RCC 7860 (cell line): ENCODE data around the gene NTM.

Source experiments
- DNase-seq: peaks from one replicate; pipeline ENCODE4 v3.0.0-alpha.2; 2015; ENCODE audit warnings: low spot score
- FAIRE-seq: peaks from 2 replicates; lab custom pipeline; 2012; peaks lifted over from hg19 to GRCh38; lab: Jason Lieb, UNC

The NTM gene

DNA sequence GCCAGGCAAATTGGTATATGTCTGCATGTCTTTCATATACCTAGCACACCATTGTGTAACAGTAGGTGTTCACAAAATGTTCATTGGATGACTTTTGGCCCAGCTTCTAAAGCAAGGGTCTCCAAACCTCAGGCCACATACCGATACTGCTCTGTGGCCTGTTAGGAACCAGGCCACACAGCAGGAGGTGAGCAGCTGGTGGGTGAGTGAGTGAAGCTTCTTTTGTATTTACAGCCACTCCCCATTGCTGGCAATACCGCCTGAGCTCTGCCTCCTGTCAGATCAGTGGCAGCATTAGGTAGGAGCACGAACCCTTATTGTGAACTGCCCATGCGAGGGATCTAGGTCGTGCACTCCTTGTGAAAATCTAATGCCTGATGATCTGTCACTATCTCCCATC, 836.6 kb downstream of the NTM start:
- FAIRE-seq (no peak), DNase-seq (no peak)

DNA sequence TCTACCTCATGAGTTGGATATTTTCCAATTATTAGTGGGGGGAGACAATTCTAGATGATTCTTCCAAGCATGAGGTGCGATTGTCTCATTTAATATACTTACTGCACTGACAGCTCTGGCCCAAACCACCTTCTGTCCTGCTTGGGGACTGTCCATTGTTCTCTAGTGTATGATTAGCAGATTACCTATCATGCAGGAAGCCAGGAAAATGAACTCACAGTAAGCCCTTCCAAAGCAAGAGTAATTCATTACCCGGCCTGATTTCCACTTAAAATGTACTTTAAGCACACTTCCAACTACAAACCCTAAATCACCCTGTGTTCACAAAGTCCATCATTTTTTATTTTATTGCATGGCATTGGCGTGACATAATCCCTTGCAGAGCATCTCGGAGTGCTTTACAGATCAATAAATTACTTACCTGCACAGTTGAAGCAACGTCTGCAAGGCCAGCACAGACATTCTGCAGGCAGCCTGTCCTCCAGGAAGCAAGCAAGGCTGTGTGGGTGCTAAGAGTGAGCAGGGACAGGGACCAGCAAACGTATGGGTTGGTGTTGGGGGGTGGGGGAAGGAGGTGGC, 838.2 kb downstream of the NTM start:
- FAIRE-seq = no peak
- no peak for DNase-seq

DNA sequence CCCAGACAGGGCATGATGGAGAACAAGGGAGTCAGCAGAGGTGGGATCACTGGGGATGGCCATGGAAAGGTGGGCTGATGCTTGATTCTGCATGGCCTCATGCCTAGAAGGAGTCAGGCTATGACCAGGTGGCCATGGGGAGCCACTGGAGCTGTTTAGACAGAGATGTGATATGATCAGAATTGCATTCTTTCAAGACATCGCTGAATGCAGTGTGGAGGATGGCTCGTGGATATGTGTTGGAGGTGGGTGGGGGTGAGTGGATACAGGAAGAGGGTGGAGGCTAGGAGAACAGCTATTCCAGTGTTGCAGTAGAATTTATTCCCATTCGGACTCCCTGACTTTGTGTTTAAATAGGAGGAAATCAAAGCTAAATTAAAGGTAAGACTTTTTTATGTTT, 841.1 kb downstream of the NTM start:
- DNase-seq = no peak
- FAIRE-seq = no peak

DNA sequence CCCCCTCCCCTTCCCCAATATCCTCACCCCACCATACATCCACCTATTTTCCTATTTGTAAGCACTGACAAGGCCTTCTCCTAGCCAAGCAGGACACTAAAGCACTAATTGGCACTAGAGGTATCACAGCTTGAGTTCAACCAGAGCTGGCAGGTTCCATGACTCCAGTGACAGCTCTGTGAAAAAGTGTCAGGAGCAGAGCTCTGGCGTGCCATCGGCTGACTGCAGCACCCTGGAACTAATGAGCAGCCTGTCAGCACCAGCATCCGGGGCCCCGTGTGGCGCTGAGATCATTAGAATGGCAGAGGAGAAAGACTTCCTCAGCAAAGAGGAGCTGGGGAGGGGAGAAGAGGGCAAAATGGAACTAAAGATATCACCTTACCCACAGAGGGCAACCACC, 847.4 kb downstream of the NTM start:
- no peak for FAIRE-seq
- DNase-seq = no peak

DNA sequence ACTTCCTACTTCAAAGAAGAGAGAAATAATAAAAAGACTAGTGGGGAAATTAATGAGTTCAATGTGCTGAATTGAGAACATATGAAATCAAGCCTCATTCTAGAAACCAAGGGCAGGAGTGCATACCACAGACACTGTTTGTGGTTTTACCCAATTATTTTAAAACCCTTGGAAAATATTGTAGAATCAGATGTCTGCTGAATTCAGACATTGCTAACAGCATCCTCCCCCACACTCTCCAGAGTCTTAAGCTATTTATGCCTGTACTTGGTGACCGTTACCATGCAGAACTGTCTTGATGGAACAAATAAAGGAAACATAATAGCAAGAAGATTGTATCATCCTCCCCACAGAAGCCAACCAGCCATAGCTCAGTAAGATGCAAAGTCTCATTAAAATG, 850.1 kb downstream of the NTM start:
- DNase-seq = no peak
- no peak for FAIRE-seq

DNA sequence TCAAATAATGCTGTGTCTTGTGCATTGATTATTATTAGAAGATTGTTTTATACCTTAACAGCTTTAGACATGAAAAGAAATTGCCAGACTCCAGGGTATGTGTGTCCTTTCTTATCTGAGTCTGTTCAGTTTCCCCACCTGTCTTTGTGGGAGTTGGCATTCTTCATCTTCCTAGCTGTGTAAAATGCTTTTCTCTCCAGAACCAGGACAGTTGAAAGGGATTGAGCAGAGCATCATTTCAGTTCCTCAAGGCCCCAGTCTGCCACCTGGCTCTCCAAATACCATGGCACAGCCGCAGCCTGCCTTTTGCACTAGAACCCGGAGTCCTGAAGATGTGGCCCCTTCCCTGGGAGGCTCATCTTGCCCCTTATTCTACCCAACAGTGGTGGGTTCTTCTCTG, 851.9 kb downstream of the NTM start:
- FAIRE-seq = no peak
- no peak for DNase-seq

DNA sequence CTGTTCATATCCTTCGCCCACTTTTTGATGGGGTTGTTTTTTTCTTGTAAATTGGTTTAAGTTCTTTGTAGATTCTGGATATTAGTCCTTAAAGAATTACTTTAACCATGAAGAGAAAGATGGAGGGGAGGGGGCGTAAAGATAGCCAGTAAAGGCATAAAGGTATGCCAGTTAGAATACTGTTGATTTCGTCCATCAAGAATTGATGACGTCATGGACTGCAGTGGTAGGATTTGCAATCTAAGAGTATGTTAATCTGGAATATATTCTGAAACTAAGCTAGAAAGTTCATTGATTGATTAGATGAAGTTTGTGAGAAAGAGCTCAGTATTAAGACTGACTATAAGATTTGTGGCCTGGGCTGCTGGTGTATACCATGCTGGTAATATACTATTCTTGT, 856.1 kb downstream of the NTM start:
- FAIRE-seq = no peak

DNA sequence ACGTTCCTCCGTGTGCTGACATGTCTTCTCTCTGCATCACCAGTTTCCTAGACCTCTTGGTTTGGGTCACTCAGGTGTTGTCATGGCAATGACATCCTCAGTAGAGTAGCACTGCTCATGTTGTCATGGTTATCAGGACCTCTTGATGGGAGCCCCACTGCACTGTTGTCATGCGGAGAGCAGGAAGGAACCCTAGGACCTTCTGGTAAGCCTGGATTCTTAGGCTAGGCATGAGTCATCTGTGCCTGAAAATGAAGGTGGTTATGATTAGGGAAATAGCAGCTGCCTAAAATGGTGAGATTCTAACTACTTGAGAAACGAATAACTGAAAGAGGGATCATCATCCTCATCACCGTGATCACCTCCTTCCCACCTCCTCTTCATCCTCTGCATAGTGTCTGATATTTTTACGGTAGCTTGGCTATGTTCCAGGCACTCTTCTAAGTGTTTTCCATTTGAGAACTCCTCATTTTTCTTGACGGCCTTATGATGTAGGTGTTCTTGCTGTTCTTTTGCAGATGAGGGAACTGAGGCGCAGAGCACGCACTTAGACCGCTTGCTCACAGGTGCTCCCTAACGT, 858.4 kb downstream of the NTM start:
- FAIRE-seq (no peak), DNase-seq (no peak)

More for the DNA sequence above, 856.1 kb downstream of the NTM start:
- no peak for DNase-seq

DNA sequence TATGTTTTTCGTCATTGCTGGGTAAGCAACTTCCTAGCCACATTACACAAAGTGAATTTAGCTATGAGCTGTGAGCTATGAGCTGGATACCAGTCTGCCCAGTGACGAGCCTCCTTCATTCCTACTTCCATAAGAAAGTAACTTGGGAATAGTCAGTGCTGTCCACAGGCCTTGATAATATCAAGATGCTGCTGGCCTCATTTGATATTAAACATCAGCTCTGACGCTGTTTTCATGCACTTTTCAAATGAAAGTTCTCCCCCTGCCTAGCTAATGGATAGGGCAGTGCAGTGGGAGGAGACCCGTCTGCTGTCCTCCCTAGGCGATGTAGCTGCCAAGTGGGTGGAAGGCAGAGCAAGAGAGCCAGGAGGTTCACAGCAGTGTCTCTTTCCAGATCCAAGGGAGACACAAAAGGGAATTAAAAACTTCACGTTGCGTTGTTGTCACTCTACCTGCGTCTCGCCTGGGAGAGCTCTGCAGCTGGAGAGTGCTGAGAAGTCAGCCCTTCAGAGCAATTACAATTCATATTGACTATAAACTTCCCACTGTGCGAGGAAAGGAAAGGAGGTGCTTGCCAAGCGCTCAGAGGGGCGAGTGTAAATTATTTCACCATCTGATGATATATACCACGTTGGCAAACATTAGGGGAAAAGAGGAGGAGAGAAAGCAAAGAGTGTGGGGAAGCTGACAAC, 861.4 kb downstream of the NTM start:
- DNase-seq (no peak), FAIRE-seq (no peak)

DNA sequence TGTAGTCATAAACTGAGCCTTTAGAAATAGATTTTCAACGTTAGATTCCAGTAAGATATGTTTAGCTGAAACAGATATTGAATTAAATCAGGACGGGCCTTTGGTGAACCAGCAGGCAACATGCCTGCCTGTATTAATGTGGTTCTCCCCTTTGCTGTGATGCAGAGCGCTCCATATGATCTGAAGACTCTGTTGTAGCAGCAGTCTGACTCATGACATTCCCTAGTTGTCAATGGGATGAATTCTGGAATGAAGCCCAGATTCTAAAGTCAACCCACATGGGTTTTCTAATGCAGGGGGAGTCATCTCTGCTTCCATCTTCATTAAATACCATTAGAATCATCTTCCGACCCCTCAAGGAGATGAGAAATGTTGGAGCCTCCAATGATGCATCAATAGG, 864.5 kb downstream of the NTM start:
- no peak for FAIRE-seq

DNA sequence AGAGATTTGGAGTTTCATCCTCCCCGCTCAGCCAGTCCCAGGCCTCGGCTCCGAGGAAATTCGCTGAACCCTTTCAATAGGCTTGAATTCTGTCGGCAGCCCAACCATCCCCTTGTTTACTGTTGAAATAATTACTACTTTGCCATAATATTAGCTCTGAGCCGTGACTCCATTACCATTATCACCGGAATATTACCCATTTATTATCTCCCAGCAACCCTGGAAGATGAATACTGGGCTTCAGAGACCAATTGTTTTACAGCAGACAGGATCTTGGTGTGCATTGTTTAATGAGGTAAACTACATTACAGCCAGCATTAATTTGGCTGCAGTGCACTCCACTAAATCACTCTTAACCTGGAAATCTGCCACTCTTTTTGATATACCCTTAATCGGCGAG, 867.4 kb downstream of the NTM start:
- FAIRE-seq = no peak
- DNase-seq = no peak

More for the DNA sequence above, 864.5 kb downstream of the NTM start:
- no peak for DNase-seq

DNA sequence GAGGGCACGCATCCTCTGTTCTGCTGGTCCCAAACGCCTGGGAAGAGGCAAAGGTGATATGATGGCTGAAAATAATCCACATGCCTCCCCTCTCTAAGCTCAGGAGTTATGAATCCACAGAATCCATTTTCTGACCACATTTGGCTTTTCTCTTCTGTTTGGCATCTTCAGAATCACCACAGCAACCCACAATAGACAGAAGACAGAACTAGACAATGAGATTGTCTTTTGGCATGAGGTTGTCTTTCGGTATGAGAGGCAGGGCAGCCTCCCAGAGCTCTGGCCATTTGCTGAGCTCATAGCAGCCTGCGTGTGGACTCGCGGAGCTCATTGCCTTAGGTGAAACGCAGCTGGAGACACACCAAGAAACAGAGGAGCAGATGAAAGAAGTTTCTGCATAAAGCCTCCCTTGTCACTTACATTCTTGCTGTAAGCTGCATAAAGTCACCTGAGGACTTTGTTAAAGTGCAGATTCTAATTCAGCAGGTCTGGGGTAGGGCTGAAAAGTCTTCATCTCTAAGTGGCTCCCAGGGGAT, 868.0 kb downstream of the NTM start:
- FAIRE-seq = no peak
- no peak for DNase-seq

DNA sequence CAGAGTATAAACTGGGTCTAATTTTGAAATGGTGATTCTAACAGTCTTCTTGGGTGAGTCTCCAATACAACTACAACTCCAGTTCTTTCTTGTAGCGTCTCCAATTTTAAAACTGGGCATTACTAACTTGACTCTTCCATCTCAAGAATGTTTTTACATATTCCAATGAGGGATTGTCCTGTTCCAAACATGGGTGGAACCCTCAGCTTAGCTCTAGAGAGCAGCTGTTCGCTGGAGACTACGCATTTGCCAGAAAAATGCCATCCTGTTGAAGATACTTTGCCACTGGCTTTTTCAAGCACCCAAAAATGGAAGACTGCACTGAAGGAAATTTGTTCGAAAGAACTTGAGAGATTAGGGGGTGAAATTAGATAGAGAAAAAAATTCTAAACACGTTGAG, 870.0 kb downstream of the NTM start:
- FAIRE-seq (no peak), DNase-seq (no peak)

DNA sequence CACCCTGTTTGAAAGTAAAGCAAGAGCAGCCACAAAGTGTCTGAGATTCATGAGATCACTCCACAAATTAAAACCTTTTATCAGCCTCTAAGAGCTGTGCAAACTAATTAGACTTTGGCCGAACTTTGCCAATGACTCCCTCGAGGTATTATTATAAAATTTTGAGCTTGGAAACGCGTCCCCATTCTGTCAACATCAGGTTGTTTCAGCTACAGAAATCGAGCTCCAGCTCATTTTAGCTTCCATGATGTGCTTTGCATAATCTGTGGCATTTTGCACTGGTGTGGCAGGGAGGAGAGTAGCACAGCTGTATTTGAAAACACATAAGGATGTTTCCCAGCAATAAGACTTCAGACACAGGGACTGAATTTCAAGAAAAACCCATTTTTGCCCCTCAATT, 872.2 kb downstream of the NTM start:
- FAIRE-seq = no peak
- no peak for DNase-seq

DNA sequence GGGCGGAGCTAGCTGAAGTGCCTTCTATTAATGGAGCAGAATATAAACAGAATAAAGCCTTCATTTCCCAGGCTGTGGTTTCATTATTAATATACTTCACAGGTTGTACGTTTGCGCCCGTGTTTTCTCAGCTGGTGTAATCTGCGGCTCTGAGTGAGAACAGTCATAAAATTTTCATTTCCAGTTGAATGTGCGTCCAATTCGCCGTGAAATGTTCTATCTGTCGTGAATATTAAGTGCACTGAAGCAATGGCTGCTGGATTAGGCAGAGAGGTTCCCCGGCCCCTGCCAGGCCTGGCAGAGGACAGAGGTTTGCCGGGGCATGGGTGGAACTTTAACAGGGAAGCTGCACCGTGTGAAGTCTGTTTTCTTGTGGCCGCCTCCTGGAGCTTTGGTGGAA, 874.4 kb downstream of the NTM start:
- FAIRE-seq (no peak), DNase-seq (no peak)

DNA sequence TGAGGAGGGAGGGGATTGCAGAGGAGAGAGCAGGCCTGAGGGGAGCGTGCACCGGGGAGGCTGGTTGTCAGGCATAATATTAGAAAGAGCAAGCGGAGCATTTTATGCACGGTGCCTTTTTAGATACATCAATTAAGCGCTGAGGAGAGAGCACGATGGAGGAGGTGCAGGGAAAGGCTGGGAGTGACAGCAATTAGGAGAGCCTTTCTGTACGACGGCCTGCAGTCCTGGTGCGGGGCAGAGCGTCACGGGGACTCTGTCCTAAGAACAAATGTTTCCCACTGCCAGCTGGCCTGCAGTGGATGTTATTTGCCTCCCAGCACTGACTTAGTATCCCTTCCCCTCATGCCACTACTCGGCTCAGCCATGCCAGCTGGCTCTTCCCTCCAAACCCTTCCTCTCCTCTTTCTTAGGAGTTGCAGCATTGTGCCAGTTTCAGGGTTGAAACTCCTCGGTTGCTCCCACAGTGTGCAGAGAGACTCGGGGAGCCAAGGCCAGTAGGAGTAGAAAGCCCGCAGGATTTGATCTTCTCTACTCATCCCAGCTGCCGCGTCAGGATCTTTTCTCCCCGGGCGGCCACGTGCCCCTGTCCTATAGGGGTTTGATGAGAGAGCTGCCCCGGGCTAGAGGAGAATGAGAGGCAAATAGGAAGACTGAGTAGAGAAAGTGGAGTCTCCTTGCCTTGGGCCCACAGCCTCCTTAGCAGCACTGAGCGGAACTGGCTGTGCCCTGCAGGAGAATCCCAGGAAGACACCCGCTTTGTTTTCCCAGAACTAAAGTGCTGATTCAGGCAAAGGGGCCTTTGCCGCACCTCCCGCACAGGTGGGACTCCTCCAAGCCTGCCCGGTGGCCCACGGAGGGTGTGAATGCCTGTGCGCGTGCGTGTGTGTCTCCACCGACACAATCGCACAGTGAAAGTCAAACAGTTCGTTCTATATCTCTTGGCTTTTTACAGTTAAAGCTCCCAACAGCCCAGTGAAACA, 875.3 kb downstream of the NTM start:
- no peak for FAIRE-seq
- DNase-seq = no peak

DNA sequence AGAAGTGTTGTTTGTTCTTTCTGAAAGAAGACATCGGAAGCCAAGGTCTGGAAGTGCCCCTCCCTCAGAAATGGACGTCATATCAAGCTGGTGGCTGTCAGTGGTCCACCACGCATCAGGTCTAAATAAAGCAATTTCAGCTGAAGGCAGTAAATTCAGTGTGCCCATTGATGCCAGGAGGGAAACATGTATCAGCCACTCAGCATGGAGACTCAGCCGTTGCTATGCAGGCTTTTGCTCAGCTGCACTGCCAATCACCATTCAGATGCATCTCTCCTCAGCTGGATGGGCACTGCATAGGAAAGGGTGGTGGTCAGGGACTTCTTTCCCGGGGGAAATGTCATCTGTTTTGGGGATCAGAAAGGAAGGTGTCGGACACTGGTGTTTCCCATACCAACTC, 878.2 kb downstream of the NTM start:
- FAIRE-seq (no peak), DNase-seq (no peak)

DNA sequence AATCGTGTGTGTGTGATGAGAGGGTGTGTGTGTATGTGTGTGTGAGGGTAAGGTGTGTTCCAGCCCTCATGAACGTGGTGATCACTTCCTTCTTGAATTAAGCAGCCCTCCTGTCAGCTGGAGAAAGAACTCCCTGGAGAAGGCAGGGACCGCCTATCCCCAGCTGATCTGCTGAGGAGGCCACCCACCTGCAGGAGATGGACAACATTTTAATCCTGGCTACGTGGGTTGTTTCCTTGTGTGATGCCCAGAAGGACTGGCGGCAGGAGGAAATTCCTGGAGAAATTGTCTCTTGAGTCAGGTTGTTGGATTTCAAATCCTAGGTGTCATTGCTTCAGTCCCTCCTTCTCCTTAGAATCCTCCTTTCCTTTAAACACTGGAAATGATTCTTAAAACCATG, 878.8 kb downstream of the NTM start:
- DNase-seq (no peak), FAIRE-seq (no peak)

DNA sequence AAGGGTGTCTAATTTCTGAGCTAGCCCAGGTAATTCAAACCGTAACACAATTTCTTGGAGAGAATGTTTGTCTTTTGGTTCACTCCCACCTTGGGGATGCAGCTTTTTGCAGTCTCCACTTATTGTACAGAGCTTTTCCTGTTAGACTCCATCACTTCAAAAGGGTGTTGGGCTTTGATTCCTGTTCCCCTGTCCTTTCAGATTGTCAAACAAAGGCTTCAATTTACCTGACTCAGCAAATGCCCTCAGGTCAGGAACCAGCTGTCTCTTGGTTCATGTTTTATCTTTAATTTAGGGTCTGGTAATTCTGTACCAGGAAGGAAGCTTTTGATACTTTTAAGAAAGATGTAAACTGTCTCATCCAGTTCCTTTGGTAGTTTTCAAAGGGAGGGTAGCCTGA, 880.6 kb downstream of the NTM start:
- no peak for FAIRE-seq
- no peak for DNase-seq

DNA sequence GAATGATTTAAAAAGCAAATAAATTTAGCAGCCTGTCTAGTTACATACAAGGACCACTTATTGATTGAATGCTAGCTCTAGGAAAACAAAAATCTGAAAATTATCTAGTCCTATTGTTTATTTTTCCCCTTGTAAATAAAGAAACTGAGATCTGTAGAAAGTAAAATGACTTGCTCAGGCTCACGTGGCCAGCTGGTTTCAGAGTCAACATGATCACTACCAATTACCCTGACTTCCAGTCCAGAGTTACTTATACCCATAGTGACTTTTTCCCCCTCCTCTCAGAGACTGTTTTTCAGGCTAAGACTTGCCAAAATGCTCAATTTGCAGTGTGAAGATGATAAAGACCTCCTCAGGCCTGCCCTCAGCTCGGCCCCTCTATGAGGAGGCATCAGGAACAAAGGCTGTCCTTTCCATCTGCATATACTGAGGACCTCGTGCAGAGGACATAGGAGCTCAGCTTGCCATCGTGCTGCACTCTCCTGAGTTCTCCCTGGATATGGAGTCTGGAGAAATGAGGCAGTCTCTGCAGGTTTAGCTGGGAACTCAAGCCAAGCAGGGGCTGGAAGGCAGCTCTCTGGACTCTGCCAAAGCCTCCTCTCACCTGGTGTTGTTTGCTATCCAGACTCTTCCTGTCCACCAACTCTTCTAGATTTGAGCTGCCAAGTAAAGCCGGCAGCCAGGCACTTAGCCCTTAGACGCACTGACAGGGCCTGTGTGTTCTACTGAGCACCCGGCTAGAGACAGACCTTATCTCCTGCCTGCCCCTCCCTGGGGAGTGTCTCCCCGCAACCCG, 883.3 kb downstream of the NTM start:
- FAIRE-seq (no peak), DNase-seq (no peak)
